Erythroblast (primary cell): ENCODE measurements around the gene MRGPRD.

Experiments used
- GATA1 ChIP-seq: IDR thresholded peaks from 2 replicates; pipeline ENCODE4 v1.6.1; 2011; ENCODE audit warnings: low read depth, mild to moderate bottlenecking, control low read depth, low read length, moderate library complexity
- POLR2A ChIP-seq: IDR thresholded peaks from 2 replicates; pipeline ENCODE4 v1.6.1; 2011; ENCODE audit warnings: mild to moderate bottlenecking, low read length

DNA sequence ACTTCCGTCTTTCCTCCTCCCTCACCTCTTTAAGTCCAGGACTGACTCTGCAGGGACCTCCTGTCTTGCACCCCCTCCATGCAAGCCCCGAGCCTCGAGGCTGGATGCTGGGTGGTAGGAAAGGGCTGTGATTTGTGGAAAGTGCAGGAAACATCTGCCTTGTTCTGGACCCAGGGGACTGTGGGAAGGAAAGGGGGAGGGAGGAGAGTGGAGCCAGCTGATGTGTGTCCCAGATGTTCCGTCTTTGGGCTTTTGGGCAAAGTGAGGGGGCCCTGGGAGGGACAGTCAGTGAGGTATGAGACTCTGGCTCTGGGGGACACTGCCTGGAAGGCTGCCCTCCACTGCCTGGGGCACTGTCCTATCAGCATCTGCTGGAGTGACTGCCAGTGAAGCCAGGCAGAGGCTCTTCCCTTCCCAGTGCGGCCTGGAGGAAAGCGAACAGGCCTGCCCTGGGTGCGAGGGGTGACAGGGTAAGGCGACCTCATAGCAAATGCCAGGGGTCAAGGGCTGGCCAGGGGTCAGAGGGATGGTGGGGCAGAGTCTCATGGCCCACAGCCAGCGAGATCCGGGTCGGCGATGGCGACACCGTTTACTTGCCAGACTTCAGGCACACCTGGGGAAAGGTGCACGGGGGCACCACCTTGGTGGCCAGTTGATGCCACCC is 1.7 kb downstream of the MRGPRD start:
- TF ChIP-seq POLR2A: no peak
- no peak for TF ChIP-seq GATA1
